Right cardiac atrium (tissue), 5 donors: Measurements from ENCODE around the gene C20orf202. TPM values are rescaled to one million over a fixed set of nuclear protein-coding genes. Genes with fewer than 3 reads are reported as not detected.
"Not testable (repeated sequence)": the region's sequence is repeated elsewhere in the genome, so short reads cannot be mapped to it uniquely, and the experiment has no call there.

Source experiments
- ATAC-seq, 2 donors: fragments of 200-7000 bp; cut with Tn5 transposase; one replicate each; pipeline versions ENCODE4 v1.8.0 to v1.9.1; 2020; ENCODE audit warnings: moderate library complexity in 2 of 2, mild to moderate bottlenecking in 1 of 2
- DNase-seq, 3 donors: peaks; one replicate each; pipeline ENCODE4 v3.0.0-alpha.2; 2020
- H3K27ac ChIP-seq: one replicate; pipeline ENCODE4 v1.5.1; 2013; ENCODE audit warnings: mild to moderate bottlenecking, low read length, control low read depth, moderate library complexity
- H3K27me3 ChIP-seq: one replicate; pipeline ENCODE4 v1.6.1; 2013; ENCODE audit not compliant: control insufficient read depth, insufficient read depth
- H3K4me1 ChIP-seq: one replicate; pipeline ENCODE4 v1.6.1; 2013; ENCODE audit warnings: low read length; ENCODE audit not compliant: control insufficient read depth, insufficient read depth
- H3K4me3 ChIP-seq: one replicate; pipeline ENCODE4 v1.5.1; 2013; ENCODE audit warnings: low read length, control low read depth
- H3K9me3 ChIP-seq: one replicate; pipeline ENCODE4 v1.6.1; 2013; ENCODE audit warnings: low read length; ENCODE audit not compliant: control insufficient read depth
- WGBS: extraction: QIAGEN DNeasy Blood & Tissue Kit; methylation state at CpG from one replicate; pipeline ENCODE4 v1.1.7; 2013; 5-methylcytosine and 5-hydroxymethylcytosine counted together
- intact Hi-C, 4 donors: fragments of 100-400 bp; cut with DNase I; formaldehyde crosslinking; loops; one replicate each; pipeline versions ENCODE4 v1.11.0 to v1.14.0; 2022 to 2023
- polyA plus RNA-seq: library from polyadenylated mRNA; stranded (reverse); fragments of 200-250 nt; gene quantifications from one replicate; pipeline ENCODE4 v1.2.3, GENCODE V29; 2013
- total RNA-seq, 4 donors: library from RNA; stranded (reverse); fragmentation: NEBNext Ultra II Directional; extraction: Animal tissue kit (Norgen Biotek cat#: 25700); gene quantifications; one replicate each; pipeline ENCODE4 v1.2.1, GENCODE V29; 2021
- donor health status: healthy with polysubstance abuse.
- donor health status: DM: no; HTN: yes; CAD: no.
- donor health status: DM: no; HTN: no; CAD: no.
- donor health status: DM: no; HTN: yes; CAD: no; lungs with severe emphysema.
- donor health status: DM: yes; HTN: yes; CAD: no.

Gene C20orf202
- total and polyA plus RNA-seq, 5 donors, result 0.15 to 0.31 (median 0.27) TPM

DNA sequence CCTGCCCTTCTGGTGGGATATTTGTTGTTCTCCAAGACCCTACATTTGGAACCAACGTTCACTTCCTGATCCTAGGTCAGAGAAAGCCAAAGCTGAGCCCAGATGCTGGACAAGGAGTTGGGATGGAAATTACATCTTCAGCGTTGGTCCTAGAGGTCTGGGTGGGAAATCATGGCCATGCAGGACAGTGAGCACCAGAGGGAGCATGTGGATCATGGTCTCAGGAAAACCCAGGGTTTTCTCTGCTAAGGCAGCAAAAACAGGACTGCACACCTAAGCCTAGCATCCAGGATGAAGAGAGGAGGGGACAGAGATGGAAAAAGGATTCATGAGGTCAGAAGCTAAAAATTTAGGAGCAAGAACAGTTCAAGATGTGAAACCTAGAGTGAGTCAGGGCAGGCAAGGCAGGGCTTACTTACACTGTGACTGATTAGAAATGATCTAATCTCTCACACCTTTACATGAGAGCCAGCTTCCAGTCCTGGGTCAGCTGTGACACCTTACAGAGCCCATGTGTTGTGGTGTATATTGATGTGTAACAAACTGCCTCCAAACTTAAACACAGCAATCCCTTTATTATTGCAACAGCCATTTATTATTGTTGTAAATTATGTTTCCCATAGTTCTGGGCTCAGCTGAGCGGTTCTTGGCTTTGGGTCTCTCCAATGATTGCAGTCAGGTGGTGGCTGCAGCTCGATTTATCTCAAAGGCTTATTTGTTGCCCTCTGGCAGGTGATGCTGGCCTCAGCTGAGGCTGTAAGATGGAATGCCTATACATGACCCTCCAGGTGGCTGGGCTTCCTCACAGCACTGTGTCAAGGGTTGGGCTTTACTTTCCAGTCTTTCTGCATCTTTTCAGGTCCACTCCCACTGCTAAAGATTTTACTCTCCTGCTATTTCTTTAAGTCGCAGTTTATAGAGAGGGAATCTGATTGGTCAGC is 6.5 kb downstream of the C20orf202 start:
- intact Hi-C loops, result loop anchor here in 2 of 4 donors (5.0 to 10.0 kb wide), 3 partner anchors 105 to 395 kb away; no protein-coding TSS in a partner anchor
- no peak for ATAC-seq
- Histone ChIP-seq H3K27me3 (no peaks in the 10 kb centered on the region), H3K27ac (no peak overlapping the region), H3K4me3 (no peak overlapping the region), H3K4me1 (no peaks in the 10 kb centered on the region), H3K9me3 (no peaks in the 10 kb centered on the region)
- 60% methylated on average over 5 of the region's 5 CpGs for WGBS
- DNase-seq, result no peak

DNA sequence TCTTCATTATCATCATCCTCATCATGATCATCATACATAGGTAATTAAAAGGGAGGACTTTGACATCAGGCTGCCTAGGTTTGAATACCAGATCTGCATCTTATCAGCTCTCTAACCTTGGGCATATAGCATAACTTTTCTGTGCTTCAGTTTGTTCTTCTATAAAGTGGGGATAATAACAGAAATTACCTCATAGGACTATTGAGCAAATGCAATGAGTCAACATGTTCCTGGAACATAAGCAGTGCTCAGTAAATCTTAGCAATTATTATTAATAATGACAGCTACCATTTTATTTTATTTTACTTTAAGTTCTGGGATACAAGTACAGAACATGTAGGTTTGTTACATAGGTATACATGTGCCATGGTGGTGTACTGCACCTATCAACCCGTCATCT is 7.2 kb downstream of the C20orf202 start:
- 96% methylated on average over 1 of the region's 1 CpG for WGBS
- DNase-seq (no peak), ATAC-seq (no peak)
- no peak overlapping the region for H3K27ac ChIP-seq
- no peak overlapping the region for H3K4me3 ChIP-seq
- no peaks in the 10 kb centered on the region for H3K27me3 ChIP-seq
- no peaks in the 10 kb centered on the region for H3K9me3 ChIP-seq
- intact Hi-C loops, result loop anchor here in 2 of 4 donors (5.0 to 10.0 kb wide), 3 partner anchors 106 to 396 kb away; no protein-coding TSS in a partner anchor
- no peaks in the 10 kb centered on the region for H3K4me1 ChIP-seq

DNA sequence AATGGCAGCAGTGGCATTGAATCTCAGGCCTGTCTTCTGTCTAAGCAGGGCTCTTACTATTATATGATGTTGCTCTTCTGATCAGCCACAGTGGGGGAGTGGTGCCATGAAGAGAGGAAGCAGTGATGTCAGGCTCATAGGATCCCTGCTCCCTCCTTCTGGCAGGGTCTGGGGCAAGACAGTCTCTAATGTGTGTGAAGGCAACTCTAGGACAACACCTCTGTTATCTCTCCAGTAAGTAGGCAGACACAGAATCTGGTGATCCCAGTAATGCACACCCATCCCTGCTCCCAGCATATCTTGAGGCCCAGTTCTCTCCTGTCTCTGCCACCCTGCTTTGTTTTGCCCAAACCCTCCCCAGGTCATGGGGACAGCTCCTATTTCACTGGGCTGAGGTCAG is 8.8 kb downstream of the C20orf202 start:
- ATAC-seq, result no peak
- H3K4me1 ChIP-seq, result no peaks in the 10 kb centered on the region
- intact Hi-C loops, result loop anchor here in 2 of 4 donors (5.0 to 10.0 kb wide), 3 partner anchors 107 to 397 kb away; no protein-coding TSS in a partner anchor

DNA sequence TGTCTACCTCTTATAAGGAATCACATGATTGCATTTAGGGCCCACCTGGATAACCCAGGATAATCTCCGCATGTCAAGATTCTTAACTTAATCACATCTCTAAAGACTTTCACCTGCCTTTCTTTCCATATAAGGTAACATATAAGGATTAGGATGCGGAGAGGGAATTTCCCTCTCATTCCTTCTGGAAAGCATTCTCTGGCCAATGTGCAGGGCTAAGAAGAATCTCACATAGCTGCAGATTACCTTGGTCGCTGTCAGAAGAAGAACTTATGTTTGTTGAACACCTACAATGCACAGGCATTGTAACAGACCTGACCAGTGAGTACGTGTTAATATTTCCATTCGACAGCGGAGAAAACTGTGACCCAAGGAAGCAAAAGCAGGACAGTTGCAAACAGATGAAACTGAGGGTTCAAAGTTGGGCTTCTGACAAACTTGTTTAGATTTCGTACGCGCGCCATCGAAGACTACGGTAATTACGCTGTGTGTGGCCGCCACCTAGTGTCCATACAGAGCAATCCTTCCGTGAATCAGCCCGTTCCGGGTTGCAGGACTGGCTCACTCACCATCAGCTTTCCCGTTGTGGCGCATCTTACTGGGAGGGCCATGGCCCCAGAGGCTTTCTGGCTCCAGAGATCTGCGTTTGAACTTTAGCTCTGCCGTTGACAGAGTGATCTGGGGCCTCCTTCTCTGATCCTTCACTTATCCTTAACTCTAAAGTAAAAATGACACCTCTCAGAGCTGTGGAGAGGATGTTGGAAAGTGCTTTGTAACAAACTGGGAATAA is 9.5 kb downstream of the C20orf202 start:
- H3K9me3 ChIP-seq, result no peaks in the 10 kb centered on the region
- H3K4me3 ChIP-seq, result no peak overlapping the region
- intact Hi-C loops, result loop anchor here in 2 of 4 donors (5.0 to 10.0 kb wide), 3 partner anchors 108 to 398 kb away; no protein-coding TSS in a partner anchor
- H3K27me3 ChIP-seq, result no peaks in the 10 kb centered on the region
- ATAC-seq (peak; percentile 85 to 91), DNase-seq (peak; percentile 66 to 84 (median 78))
- 13% methylated on average over 21 of the region's 21 CpGs for WGBS
- H3K27ac ChIP-seq, result no peak overlapping the region
- no peaks in the 10 kb centered on the region for H3K4me1 ChIP-seq

More for the DNA sequence above, 8.8 kb downstream of the C20orf202 start:
- no peak overlapping the region for H3K4me3 ChIP-seq
- no peaks in the 10 kb centered on the region for H3K27me3 ChIP-seq
- DNase-seq, result no peak
- no peak overlapping the region for H3K27ac ChIP-seq
- no peaks in the 10 kb centered on the region for H3K9me3 ChIP-seq

DNA sequence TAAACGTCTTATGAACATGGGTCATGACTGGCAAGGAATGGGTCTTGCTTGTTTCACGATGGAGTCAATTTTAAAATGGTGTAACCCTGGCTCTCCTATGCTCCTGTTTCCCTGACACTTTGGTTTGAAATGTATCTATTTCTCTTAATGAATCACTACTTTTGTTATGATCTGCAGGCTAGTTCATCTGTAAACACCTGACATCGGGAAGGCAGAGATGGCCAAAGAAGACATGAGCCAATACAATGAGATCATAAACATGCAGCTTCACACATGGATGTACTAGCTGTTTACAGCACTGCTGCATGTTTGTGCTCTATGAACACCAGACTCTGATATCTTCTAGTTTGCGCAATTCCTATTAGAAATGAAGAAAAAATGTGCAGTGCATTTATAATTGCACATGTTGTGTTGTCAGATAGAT is 11.6 kb downstream of the C20orf202 start:
- Histone ChIP-seq H3K27me3 (no peaks in the 10 kb centered on the region), H3K27ac (no peak overlapping the region), H3K4me1 (no peaks in the 10 kb centered on the region), H3K4me3 (no peak overlapping the region), H3K9me3 (no peaks in the 10 kb centered on the region)
- ATAC-seq, result no peak
- intact Hi-C loops, result loop anchor here in 2 of 4 donors (5.0 to 10.0 kb wide), 3 partner anchors 110 to 400 kb away; no protein-coding TSS in a partner anchor
- 75% methylated on average over 4 of the region's 4 CpGs for WGBS
- no peak for DNase-seq

DNA sequence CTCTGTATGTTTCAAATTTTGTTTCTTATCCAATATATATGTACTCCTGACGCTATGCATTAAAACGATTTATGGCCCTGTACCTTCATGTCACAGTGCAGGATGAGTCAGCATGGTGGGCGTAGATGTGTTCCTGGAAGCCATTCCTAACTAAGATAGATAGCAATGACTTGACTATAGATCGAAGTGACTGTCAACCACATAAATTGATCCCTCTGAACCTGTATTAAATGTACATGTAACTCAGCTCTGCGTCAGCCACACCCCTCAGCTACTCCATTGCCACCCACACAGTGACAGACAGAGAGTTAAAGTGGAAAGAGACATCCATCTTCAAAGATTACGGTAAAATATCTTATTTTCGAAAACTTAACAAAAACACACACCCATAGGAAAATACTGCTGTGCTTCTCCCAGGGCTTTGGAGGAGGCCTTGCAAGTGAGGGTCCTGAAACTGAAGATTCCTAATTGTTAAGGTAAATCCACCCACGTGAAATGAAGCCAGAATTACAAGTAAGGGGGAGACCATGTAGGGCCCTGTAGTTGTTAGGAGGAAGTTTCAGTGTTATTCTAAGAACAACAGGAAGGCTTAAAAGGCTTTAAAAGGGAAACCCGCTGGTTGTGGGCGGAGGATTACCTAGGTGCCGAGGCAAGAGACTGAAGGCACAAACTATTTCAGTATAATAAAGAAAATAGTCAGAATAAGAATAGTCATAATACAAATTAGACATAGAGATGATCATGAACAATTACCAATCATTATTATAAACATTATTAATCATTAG is 12.3 kb downstream of the C20orf202 start:
- no peak for ATAC-seq
- no peaks in the 10 kb centered on the region for H3K9me3 ChIP-seq
- no peaks in the 10 kb centered on the region for H3K4me1 ChIP-seq
- no peaks in the 10 kb centered on the region for H3K27me3 ChIP-seq
- H3K27ac ChIP-seq, result no peak overlapping the region
- WGBS, result 71% methylated on average over 11 of the region's 11 CpGs
- H3K4me3 ChIP-seq, result no peak overlapping the region
- no peak for DNase-seq
- intact Hi-C loops, result loop anchor here in 1 of 4 donors (10.0 kb wide), 2 partner anchors 111 to 401 kb away; no protein-coding TSS in a partner anchor

DNA sequence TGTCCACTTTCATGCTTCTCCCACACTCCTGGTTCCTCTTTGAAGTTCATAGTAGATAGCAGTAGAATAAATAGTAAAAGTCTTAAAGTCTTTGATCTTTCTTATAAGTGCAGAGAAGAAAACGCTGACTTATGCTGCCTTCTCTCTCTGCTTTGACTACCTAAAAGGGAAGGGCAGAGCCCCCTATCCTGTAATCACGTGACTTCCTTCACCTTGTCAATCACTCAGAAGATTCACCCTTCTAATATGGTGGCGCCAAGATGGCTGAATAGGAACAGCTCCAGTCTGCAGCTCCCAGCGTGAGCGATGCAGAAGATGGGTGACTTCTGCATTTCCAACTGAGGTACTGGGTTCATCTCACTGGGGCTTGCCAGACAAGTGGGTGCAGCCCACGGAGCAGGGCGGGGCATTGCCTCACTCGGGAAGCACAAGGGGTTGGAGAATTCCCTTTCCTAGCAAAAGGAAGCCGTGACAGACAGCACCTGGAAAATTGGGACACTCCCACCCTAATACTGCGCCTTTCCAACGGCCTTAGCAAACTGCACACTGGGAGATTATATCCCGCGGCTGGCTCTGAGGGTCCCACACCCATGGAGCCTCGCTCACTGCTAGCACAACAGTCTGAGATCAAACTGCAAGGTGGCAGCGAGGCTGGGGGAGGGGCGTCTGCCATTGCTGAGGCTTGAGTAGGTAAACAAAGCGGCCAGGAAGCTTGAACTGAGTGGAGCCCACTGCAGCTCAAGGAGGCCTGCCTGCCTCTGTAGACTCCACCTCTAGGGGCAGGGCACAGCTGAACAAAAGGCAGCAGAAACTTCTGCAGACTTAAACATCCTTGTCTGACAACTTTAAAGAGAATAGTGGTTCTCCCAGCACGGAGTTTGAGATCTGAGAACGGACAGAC is 13.5 kb downstream of the C20orf202 start:
- DNase-seq, H3K4me1 ChIP-seq, H3K4me3 ChIP-seq, H3K9me3 ChIP-seq, H3K27ac ChIP-seq, ATAC-seq, H3K27me3 ChIP-seq: not testable (repeated sequence)
- 78% methylated on average over 19 of the region's 19 CpGs for WGBS
- intact Hi-C loops, result loop anchor here in 1 of 4 donors (10.0 kb wide), 2 partner anchors 112 to 402 kb away; no protein-coding TSS in a partner anchor

DNA sequence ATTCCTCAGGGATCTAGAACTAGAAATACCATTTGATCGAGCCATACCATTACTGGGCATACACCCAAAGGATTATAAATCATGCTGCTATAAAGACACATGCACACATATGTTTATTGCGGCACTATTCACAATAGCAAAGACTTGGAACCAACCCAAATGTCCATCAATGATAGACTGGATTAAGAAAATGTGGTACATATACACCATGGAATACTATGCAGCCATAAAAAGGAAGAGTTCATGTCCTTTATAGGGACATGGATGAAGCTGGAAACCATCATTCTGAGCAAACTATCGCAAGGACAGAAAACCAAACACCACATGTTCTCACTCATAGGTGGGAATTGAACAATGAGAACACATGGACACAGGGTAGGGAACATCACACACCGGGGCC is 19.5 kb downstream of the C20orf202 start:
- WGBS, result 87% methylated on average over 4 of the region's 4 CpGs
- intact Hi-C loops, ATAC-seq, H3K4me3 ChIP-seq, H3K27ac ChIP-seq, H3K9me3 ChIP-seq, H3K27me3 ChIP-seq, H3K4me1 ChIP-seq, DNase-seq: not testable (repeated sequence)

DNA sequence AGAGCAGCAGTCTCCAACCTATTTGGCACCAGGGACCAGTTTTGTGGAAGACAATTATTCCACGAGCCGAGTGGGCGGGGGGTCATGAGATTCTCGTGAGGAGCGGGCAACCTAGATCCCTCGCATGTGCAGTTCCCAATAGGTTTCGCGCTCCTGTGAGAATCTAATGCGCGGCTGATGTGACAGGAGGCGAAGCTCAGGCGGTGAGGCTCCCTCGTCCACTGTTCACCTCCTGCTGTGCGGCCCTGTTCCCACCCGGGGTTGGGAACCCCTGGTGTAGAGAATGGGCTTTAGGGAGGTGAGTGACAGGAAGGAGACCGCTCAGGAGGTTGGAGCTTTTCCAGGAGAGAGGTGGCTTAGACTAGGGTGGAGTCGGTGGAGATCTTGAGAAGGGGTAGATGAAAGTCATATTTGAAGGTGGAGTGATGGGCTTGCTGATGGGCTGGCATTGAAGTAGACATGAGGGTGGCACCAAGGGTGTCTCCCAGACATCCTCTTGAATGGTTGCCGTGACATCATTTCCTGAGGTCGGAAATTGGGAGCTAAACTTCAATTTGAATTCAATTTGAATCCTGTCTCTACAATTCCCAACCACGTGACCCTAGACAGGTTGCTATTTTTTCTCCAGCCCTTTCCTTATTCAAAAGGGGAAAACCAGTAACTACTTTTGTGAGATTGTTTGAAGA is 21.1 kb downstream of the C20orf202 start:
- 80% methylated on average over 20 of the region's 20 CpGs for WGBS
- Histone ChIP-seq H3K4me1 (no peaks in the 10 kb centered on the region), H3K4me3 (no peak overlapping the region), H3K27me3 (no peaks in the 10 kb centered on the region), H3K27ac (no peak overlapping the region), H3K9me3 (no peaks in the 10 kb centered on the region)
- peak in 1 of 3 donors; percentile 26 for DNase-seq
- ATAC-seq, result no peak
- intact Hi-C loops, result no loop called here
